ENCODE results near the gene PTPRG. TPM values are rescaled to one million over a fixed set of nuclear protein-coding genes. Genes with fewer than 3 reads are reported as not detected.

Gene PTPRG
- total RNA-seq, 4 donors from 2014 or later: 21.1 to 54.2 (median 30.6) TPM

- no peaks in the 10 kb centered on the region for H3K36me3 ChIP-seq
- no peak for TF ChIP-seq POLR2A (IDR thresholded peaks at IDR 0.05)
- TF ChIP-seq, protein P1, sequence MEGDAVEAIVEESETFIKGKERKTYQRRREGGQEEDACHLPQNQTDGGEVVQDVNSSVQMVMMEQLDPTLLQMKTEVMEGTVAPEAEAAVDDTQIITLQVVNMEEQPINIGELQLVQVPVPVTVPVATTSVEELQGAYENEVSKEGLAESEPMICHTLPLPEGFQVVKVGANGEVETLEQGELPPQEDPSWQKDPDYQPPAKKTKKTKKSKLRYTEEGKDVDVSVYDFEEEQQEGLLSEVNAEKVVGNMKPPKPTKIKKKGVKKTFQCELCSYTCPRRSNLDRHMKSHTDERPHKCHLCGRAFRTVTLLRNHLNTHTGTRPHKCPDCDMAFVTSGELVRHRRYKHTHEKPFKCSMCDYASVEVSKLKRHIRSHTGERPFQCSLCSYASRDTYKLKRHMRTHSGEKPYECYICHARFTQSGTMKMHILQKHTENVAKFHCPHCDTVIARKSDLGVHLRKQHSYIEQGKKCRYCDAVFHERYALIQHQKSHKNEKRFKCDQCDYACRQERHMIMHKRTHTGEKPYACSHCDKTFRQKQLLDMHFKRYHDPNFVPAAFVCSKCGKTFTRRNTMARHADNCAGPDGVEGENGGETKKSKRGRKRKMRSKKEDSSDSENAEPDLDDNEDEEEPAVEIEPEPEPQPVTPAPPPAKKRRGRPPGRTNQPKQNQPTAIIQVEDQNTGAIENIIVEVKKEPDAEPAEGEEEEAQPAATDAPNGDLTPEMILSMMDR (IDR thresholded peaks at IDR 0.05 in 4 of 5, conservative IDR thresholded peaks at IDR 0.05 in 1 of 5): no peak
- in situ Hi-C loops (cut with MboI; ENCODE audit: low sequenced_read_pairs in 4 of 4): loop anchor here in 1 of 4 donors (10.0 kb wide), 1 partner anchor 70 kb away; no protein-coding TSS in a partner anchor
- no peaks in the 10 kb centered on the region for H3K27me3 ChIP-seq
- H3K4me3 ChIP-seq: no peak overlapping the region
- peak overlapping the region in 3 of 4 donors; percentile 23 to 93 (median 28) for H3K27ac ChIP-seq
- intact Hi-C loops (cut with DNase I; ENCODE audit: low total_unique reads): loop anchor here (5.0 kb wide), 2 partner anchors 127 to 237 kb away; no protein-coding TSS in a partner anchor
- DNase-seq (no peak), ATAC-seq (no peak)
- H3K9me3 ChIP-seq: no peaks in the 10 kb centered on the region
- peaks cover 23 to 53% of the 10 kb centered on the region in 2 donors for H3K4me1 ChIP-seq
These were observed 603.4 kb downstream of the PTPRG start for GRCh38 chr3:62164746-62165145.

DNA sequence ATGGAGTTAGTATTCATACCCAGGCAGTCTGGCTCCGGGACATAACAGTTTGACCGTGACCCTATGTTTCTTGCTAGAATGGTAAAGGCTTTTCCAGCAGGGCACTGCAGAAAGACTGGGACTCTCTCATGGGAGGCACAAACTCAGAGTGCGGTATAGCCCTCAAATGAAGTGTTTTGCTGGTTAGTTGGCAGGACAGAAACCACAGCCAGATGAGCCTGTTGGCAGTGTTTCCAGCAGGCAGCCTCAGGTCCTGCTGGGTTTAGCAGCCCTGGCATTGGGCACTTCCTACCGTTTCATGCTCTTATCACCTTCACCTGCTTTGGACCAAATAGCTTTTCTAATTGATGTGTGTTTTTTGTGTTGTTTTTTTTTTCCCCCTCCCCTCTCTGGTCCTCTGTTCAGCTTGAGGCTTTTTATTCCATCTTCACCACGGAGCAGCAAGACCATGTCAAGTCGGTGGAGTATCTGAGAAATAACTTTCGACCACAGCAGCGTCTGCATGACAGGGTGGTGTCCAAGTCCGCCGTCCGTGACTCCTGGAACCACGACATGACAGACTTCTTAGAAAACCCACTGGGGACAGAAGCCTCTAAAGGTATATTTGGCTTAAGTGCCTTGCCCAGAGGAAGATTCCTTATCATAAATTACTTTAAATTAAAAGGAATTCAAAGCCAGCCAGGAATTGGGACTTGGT lies 606.3 kb downstream of the PTPRG start:
- Histone ChIP-seq H3K4me3 (peak overlapping the region in 2 of 4 donors; percentile 19 to 29), H3K4me1 (peaks cover 0 to 30% of the 10 kb centered on the region in 2 donors), H3K9me3 (no peaks in the 10 kb centered on the region), H3K36me3 (peaks cover 0 to 4% of the 10 kb centered on the region in 2 donors), H3K27me3 (no peaks in the 10 kb centered on the region), H3K27ac (peak overlapping the region in 3 of 4 donors; percentile 6 to 61 (median 39))
- DNase-seq (no peak), ATAC-seq (peak; percentile 60 to 77)
- intact Hi-C loops (cut with DNase I; ENCODE audit: low total_unique reads): no loop called here
- in situ Hi-C loops (cut with MboI; ENCODE audit: low sequenced_read_pairs in 4 of 4): loop anchor here in 1 of 4 donors (10.0 kb wide), 1 partner anchor 73 kb away; no protein-coding TSS in a partner anchor
- TF ChIP-seq, protein P1 (IDR thresholded peaks at IDR 0.05 in 4 of 5, conservative IDR thresholded peaks at IDR 0.05 in 1 of 5): no peak
- TF ChIP-seq POLR2A (IDR thresholded peaks at IDR 0.05): no peak

DNA sequence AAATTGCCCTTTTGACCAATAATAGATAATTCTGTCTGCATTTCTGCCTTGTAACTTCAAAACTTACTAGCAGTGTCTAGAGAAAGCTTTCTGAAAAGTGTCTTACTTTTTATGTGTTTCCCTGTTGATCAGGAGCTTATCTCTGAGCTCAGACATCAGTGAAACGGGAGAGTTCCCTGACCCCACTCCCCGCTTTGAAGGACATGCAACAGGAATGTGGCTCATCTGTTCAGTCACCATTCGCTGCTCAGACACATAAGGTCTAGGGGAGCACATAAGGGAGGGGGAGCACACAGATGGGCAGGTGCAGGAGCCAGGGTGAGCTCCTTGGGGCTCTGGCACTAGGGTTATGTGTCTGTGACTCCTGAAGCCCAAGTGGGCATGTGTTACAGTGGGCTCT lies 607.0 kb downstream of the PTPRG start:
- intact Hi-C loops (cut with DNase I; ENCODE audit: low total_unique reads) (no loop called here), in situ Hi-C loops (cut with MboI; ENCODE audit: low sequenced_read_pairs in 4 of 4) (loop anchor here in 1 of 4 donors (10.0 kb wide), 1 partner anchor 74 kb away; no protein-coding TSS in a partner anchor)
- H3K27me3 ChIP-seq: no peaks in the 10 kb centered on the region
- no peak for ATAC-seq
- peaks cover 0 to 4% of the 10 kb centered on the region in 2 donors for H3K36me3 ChIP-seq
- H3K9me3 ChIP-seq: no peaks in the 10 kb centered on the region
- peaks cover 0 to 30% of the 10 kb centered on the region in 2 donors for H3K4me1 ChIP-seq
- DNase-seq: no peak
- TF ChIP-seq, protein P1 (IDR thresholded peaks at IDR 0.05 in 4 of 5, conservative IDR thresholded peaks at IDR 0.05 in 1 of 5): no peak
- no peak for TF ChIP-seq POLR2A (IDR thresholded peaks at IDR 0.05)
- peak overlapping the region in 1 of 4 donors; percentile 19 for H3K4me3 ChIP-seq
- H3K27ac ChIP-seq: peak overlapping the region in 1 of 4 donors; percentile 39

- ATAC-seq (no peak), DNase-seq (no peak)
- peaks cover 0 to 19% of the 10 kb centered on the region in 2 donors for H3K4me1 ChIP-seq
- no peaks in the 10 kb centered on the region for H3K9me3 ChIP-seq
- no peaks in the 10 kb centered on the region for H3K27me3 ChIP-seq
- no peak for TF ChIP-seq POLR2A (IDR thresholded peaks at IDR 0.05)
- TF ChIP-seq, protein P1 (IDR thresholded peaks at IDR 0.05 in 4 of 5, conservative IDR thresholded peaks at IDR 0.05 in 1 of 5): no peak
- peaks cover 0 to 4% of the 10 kb centered on the region in 2 donors for H3K36me3 ChIP-seq
- intact Hi-C loops (cut with DNase I; ENCODE audit: low total_unique reads) (no loop called here), in situ Hi-C loops (cut with MboI; ENCODE audit: low sequenced_read_pairs in 4 of 4) (loop anchor here in 1 of 4 donors (10.0 kb wide), 1 partner anchor 75 kb away; no protein-coding TSS in a partner anchor)
- no peak overlapping the region for H3K27ac ChIP-seq
- H3K4me3 ChIP-seq: no peak overlapping the region
These were observed 608.7 kb downstream of the PTPRG start for GRCh38 chr3:62169906-62170660.
